Measurements from ENCODE around the gene TTC28.

TTC28 gene

GRCh38 chr22:28187612-28188011 is 492.0 kb downstream of the TTC28 start:
- peaks cover 12% of the 10 kb centered on the region for H3K9me3 Mint-ChIP-seq
- no peaks in the 10 kb centered on the region for H3K27me3 Mint-ChIP-seq (ENCODE audit: low read depth)
- H3K4me3 Mint-ChIP-seq = no peak overlapping the region
- peaks cover 15% of the 10 kb centered on the region for H3K4me1 Mint-ChIP-seq
- H3K27ac Mint-ChIP-seq = no peak overlapping the region
- peaks cover 16% of the 10 kb centered on the region for H3K36me3 Mint-ChIP-seq (ENCODE audit: low read depth)
- TF ChIP-seq CTCF (IDR thresholded peaks at IDR 0.05; ENCODE audit: unreplicated experiment in 3 of 3) = no peak

- TF ChIP-seq CTCF (IDR thresholded peaks at IDR 0.05; ENCODE audit: unreplicated experiment in 3 of 3) = no peak
- no peak overlapping the region for H3K27ac Mint-ChIP-seq
- peaks cover 8% of the 10 kb centered on the region for H3K9me3 Mint-ChIP-seq
- H3K4me1 Mint-ChIP-seq = peaks cover 25% of the 10 kb centered on the region
- H3K4me3 Mint-ChIP-seq = no peak overlapping the region
- peaks cover 12% of the 10 kb centered on the region for H3K36me3 Mint-ChIP-seq (ENCODE audit: low read depth)
- H3K27me3 Mint-ChIP-seq (ENCODE audit: low read depth) = no peaks in the 10 kb centered on the region
These were observed 493.0 kb downstream of the TTC28 start for GRCh38 chr22:28186641-28187040.

- Mint-ChIP-seq H3K4me1 (peaks cover 29% of the 10 kb centered on the region), H3K4me3 (no peak overlapping the region), H3K36me3 (ENCODE audit: low read depth) (no peaks in the 10 kb centered on the region), H3K27me3 (ENCODE audit: low read depth) (no peaks in the 10 kb centered on the region), H3K27ac (no peak overlapping the region), H3K9me3 (peaks cover 2% of the 10 kb centered on the region)
- no peak for TF ChIP-seq CTCF (IDR thresholded peaks at IDR 0.05; ENCODE audit: unreplicated experiment in 3 of 3)
These were observed 494.5 kb downstream of the TTC28 start for GRCh38 chr22:28185130-28185529.

GRCh38 chr22:28183078-28183860 is 496.4 kb downstream of the TTC28 start:
- Mint-ChIP-seq H3K27me3 (ENCODE audit: low read depth) (no peaks in the 10 kb centered on the region), H3K27ac (no peak overlapping the region), H3K4me3 (no peak overlapping the region), H3K4me1 (peaks cover 24% of the 10 kb centered on the region), H3K36me3 (ENCODE audit: low read depth) (no peaks in the 10 kb centered on the region), H3K9me3 (no peaks in the 10 kb centered on the region)
- no peak for TF ChIP-seq CTCF (IDR thresholded peaks at IDR 0.05; ENCODE audit: unreplicated experiment in 3 of 3)

- TF ChIP-seq CTCF (IDR thresholded peaks at IDR 0.05; ENCODE audit: unreplicated experiment in 3 of 3) = no peak
- H3K27me3 Mint-ChIP-seq (ENCODE audit: low read depth) = no peaks in the 10 kb centered on the region
- peaks cover 14% of the 10 kb centered on the region for H3K4me1 Mint-ChIP-seq
- no peaks in the 10 kb centered on the region for H3K9me3 Mint-ChIP-seq
- peaks cover 4% of the 10 kb centered on the region for H3K36me3 Mint-ChIP-seq (ENCODE audit: low read depth)
- no peak overlapping the region for H3K4me3 Mint-ChIP-seq
- H3K27ac Mint-ChIP-seq = peak overlapping the region in 2 of 3 experiments; percentile 31 to 60
These were observed 498.6 kb downstream of the TTC28 start for GRCh38 chr22:28180804-28181731.

Data from nephron (organoid).